Activated gamma-delta T cell treated with anti-CD3 and anti-CD28 coated beads, Interleukin-2, amount 50 U/mL, for 16 hours (primary cell): ENCODE data around the gene GKN1.

Experiments
- DNase-seq: peaks from one replicate; pipeline ENCODE4 v3.0.0-alpha.2; 2020; ENCODE audit warnings: low read depth

Gene GKN1

DNA sequence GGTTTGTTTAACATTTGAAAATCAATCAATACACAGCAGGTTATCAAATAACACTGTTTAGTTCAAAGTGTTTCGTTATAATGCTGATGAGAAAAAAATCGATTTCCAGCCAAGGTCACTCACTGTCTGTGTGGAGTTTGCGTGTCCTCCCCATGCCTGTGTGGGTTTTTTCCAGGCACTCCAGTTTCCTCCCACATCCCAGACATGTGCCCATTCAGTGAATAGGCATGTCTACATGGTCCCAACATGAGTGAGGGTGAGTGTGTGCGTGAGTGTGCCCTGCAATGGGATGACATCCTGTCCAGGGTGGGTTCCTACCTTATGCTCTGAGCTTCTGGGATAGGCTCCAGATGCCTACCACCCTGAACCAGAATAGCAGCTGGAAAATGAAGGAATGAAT, 13.1 kb upstream of the GKN1 start:
- no peak for DNase-seq

DNA sequence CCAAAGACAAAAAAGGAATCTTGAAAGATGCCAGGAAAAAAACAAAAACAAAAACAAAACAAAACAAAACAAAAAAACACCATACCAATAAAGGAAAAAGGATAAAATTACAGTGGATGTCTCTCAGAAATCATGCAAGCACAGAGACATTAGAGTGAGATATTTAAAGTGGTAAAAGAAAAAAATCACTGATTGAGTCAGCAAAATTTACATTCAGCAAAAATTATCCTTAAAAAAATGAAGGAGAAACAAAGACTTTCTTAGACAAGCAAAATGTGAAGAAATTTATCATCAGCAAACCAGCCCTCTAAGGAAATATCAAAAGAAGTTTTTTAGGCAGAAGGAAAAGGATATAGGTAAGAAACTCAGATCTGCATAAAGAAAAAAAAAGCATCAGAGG, 10.2 kb upstream of the GKN1 start:
- no peak for DNase-seq

DNA sequence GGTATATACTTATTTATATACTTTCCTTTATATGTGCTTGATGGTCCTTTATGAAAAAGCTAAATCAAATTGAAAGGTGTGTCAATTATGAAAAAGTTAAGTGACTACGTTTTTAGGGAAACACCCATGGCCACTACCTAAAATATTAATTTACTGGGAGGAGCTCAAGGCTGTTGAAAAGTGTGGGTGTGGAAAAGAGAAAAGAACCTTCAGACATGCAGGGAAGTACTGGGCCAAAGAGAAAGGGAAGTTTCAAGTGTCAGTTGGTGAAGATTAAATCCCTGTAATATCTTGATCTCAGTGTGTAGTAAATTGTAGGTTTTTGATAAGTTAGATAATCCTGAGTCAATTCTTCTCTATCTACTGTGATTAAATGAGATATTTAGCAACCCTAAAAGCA, 6.2 kb upstream of the GKN1 start:
- DNase-seq = no peak

DNA sequence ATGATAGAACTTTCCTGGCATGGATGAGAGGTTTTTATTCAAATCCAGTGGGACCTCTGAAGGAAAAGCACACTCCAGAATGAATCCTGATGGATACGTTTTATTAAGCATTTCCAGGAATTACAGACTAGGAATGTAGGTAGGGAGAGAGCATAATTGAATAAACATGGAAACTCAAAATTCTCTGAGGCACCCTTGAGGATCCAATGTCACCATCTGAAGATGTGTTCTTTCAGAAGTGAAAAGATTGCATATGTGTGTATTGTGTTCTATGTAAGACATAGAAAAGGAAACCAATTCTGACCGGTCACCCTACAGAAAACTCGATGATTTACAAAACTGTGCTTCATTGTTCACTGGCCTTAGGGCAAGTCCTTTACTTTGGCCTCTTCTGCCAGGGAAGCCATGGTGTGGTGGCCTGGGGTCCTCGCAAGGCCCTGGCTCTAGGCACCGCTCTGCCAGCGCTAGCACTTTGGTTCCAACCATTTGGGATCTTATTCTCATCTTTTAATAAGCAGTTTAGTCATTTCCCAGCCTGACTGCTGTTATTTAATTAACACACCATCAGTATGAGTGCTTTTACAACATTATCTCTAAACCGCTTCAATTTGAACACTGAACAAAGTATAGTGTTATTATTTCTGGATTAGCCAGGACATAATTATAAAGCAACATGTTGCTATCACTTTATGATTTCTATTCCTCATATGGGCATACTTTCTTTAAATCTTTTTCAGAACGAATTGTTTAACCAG, 4.5 kb upstream of the GKN1 start:
- no peak for DNase-seq

DNA sequence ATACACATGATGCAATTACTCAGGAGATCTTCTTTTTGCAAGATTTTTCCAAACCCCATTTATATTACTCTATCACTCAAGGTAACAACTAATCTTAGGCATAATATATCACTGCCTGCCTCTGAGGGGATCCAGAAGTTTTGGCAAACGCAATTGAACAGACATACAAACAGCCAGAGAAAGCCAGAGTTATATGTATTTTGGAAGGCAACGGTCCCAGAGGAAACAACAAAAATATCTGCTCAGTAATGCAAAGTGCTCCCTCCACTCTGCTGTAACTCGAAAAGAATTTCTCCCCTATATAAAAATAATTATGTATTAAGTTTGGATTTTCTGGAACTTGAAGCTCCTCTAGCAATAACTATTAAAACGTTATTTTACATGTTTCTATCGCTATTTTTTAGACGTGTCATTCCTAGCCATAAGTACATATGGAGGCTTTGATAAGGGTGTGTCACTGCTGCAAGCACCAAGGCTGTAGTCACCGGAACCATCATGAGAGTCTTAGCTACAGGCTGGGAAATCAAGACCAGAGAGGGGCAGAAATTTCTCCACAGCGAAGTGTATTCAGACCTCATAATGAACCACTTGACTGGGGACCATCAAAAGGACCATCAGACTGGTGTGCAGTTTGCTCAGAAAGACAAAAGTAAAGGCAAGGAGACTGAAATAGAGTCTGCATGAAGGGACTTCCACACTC, 3.7 kb upstream of the GKN1 start:
- DNase-seq = no peak

DNA sequence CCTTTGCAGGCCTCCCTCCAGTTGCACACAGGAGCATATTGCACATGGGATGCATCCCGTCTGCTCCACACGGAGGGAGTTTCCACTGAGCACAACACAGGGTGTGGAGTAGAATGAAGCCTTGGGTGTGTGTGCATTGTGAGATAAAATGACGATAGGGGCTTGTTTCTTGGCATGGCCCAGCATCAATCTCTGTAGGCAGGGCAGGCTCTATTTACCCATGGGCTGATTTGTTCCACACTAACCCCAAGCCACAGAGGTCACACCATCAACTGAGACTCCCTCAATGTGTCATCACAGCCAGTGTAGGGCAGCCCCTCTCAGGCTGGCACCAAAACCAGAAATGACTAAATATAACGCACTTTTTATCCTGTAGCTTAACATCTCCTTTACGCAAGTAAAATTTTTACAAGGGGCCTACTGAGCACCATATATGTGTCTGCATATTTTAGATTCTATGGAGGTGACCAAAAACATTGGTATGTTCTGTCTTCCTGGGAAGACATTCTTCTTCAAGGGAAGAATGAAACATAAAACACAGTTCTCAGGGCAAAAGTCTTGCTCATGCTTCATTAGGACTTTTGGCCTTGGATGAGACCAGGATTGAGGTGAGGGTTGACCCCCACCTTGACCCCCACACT, 2.7 kb upstream of the GKN1 start:
- no peak for DNase-seq

DNA sequence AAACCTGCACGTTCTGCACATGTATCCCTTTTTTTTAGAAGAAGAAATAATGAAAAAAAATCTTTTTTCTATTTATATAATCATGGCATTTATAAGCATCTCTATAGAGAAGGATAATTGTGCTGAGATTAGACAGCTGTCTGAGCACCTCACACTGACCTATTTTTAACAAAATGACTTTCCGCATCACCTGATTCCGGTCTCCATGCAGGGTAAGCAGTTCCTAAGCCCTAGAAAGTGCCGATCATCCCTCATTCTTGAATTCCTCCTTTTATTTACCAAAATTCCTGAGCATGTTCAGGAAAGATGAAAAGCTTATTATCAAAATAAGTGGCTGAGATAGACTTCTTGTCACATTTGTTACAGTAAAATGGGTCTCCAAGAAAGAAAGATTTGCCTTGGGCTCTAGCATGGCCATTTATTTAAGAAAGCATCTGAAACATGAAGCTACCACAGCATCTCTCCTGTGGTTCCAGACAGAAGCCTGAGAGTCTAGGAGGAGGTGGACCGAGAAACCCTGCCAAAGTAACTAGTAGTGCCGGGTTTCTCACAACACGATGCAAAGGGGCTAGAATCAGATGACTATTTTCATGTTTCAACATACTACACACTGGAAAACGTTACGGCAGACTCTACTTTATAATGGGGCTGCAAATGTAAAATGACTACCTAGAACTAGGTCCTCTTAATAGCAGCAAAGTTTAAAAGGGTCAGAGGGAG, 670 bp downstream of the GKN1 start:
- no peak for DNase-seq

DNA sequence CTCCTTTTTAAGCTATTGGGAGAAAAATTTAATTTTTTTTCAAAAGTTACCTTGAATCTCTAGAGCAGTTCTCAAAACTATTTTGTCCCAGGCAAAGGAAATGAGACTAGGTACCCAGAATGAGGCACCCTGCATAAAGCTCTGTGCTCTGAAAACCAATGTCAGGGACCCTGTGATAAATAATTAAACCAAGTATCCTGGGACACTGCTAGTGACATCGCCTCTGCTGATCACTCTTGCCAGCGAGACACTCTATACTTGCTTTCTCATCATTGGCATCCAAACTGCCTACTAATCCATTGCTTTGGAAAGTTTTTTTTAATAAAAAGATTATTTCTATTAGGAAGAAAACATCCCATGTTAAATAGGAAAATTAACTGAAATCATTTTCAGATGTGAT, 1.4 kb downstream of the GKN1 start:
- DNase-seq = no peak

DNA sequence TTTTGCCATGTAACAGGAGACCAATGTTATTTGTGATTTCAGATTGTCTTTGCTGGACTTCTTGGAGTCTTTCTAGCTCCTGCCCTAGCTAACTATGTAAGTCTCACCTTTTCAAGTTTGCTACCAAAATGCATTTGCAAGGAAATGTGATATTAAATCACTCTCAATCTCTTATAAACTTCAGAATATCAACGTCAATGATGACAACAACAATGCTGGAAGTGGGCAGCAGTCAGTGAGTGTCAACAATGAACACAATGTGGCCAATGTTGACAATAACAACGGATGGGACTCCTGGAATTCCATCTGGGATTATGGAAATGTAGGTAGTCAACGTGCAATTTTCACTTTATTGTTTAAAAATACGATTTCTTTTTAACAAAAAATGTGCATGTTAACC, 3.0 kb downstream of the GKN1 start:
- no peak for DNase-seq

DNA sequence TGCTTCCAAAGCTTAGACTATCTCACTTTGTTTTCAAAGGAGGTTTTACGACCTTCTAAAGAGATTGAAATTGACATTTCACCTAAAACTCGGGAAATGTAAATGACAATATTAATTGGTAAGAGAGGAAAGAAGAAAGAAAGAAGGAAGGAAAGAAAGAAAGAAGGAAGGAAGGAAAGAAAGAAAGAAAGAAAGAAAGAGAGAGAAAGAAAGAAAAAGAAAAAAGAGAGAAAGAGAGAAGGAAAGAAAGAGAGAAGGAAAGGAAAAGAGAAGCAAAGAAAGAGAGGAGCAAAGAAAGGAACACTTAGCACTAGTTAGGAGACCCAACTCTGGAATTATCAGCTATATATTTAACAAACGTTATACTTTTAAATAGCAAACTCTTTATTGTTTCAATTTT, 3.7 kb downstream of the GKN1 start:
- no peak for DNase-seq

DNA sequence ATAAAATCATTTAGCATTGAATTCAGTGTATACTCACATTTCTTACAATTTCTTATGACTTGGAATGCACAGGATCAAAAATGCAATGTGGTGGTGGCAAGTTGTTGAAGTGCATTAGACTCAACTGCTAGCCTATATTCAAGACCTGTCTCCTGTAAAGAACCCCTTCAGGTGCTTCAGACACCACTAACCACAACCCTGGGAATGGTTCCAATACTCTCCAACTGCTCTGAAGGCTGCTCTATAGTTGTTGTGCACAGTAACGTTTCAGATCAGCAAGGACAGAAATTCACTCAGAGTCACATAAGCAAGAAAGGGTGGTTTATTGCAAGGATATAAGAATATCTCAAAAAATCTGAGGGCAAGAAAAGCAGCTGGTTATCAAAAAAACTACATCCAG, 6.5 kb downstream of the GKN1 start:
- no peak for DNase-seq

DNA sequence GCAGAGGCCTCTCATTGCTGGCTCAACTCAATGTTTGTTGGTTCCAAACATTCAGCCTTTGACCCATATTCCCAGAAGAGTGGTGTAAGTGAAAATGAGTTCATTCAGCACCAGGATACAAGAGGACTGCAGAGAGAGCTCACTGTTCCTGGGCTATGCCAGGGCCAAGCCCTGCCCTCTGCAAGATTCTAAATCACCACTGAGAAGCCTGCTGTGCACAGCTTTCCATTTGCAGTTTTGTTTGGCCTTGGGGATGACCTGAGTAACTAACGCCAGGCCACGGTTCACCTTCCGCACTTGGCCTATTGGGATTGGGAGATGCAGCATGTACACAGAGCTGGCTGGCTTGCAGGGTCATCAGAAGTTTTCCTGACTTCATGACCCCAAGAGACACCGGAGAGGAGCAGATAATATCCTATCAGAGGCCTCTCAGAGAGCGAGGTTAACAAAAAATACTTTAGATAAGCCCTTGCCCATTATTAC, 12.6 kb downstream of the GKN1 start:
- DNase-seq = no peak

DNA sequence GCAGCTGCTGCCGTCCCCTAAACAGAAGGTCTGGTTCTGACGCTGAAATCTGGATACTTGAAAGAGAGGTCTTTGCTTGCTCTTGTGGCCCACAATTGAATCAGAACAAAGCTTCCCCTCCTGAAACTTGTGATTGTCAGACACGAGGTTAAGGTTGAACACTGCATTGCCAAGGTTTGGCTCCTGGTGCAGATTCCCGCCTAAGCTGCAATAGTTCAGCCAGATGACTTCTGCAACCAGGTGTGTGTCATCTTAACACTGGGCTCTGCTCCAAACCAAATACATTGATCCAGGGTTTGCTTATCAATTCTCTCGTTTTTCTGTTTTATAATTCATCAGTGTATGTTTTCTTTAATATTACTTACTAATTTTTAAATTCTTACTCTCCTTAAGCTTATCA, 14.6 kb downstream of the GKN1 start:
- DNase-seq = no peak

DNA sequence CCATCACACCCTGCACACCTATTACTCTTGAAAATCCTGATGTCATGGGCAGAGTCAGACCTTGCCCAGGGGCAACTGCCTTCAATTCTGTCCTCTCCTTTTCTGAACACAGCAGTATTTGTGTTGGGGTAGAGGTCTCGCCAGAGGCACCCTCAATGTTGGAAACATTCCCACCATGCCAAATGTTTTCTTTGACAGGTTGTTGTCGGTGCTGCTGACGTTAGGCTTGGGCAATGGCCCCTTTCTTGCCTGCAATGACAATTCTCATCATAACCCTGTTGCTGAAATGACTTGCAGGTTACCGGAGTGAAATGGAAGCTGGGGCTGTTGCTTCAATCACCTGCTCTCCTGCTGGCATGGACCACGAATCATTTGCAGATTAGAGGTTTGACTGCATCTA, 17.9 kb downstream of the GKN1 start:
- DNase-seq = no peak

DNA sequence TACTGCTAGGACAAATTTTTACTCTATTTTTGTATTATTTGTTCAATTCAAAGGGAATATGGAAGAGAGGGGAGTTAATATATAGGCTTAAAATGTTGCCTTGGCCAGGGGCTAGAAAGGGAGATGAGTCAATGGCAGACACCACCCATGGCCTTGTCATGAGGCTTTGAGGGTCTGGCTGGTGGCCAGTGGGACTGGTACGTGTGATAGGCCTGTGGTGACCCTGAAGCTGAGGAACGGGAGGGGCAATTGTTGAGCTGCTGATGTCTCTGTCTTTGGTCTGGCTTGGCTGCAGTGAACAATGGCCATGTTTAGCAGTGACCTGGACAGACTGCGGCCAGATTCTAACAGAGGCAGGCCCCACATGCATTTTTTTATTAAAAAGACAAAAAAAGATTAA, 18.5 kb downstream of the GKN1 start:
- DNase-seq = no peak

DNA sequence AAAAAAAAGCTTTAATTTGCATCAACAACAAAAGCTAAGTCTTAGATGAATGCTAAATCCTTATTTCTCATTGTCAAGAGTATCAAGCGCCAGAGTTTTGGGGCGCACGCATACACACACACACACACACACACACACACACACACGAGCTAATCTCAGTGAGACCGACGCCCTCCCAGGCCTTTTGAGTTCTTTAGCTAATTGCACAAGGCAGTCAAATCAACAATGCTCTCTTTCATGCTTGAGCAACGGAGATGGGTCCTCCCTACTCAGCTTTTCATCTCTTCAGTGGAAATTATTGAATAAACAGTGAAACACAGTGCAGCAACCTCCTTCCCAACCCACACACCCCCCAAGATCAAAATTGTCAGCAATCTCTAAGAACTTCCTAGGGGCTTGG, 19.2 kb downstream of the GKN1 start:
- no peak for DNase-seq

DNA sequence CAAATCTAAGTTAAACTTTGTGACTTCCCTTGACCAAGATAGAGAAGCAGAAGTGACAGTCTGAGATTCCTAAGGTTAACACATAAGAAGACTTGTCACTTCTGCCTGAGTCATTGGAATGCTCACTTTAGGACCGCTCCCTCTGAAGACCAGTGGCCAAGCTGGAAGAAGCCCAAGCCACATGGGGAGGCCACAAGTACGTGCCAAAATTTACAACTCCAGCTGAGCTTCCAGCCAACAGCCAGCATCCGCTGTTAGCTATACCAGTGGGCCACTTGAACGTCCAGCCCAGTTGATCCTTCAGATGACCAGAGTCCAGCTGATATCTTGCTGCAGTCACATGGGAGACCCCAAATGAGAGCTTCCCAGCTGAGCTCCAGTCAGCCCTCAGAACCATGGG, 20.4 kb downstream of the GKN1 start:
- no peak for DNase-seq

DNA sequence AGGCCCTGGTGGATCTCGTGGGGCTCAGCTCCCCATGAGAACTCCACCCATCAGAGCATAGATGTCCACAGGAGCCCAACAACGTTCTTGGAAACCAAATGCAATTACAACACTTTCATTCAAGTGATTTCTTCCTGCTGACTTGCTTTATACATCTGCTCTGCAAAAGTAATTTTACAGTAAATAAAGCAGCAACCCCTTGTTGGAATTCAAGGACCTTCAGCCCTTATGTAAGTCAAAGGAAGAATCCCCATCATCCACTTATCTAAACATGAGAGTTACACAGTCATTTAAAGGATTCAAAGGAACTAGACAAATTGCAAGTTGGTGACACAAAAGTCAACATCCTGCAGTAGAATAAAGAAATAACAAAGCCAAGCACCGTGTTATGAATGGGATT, 21.5 kb downstream of the GKN1 start:
- DNase-seq = no peak

DNA sequence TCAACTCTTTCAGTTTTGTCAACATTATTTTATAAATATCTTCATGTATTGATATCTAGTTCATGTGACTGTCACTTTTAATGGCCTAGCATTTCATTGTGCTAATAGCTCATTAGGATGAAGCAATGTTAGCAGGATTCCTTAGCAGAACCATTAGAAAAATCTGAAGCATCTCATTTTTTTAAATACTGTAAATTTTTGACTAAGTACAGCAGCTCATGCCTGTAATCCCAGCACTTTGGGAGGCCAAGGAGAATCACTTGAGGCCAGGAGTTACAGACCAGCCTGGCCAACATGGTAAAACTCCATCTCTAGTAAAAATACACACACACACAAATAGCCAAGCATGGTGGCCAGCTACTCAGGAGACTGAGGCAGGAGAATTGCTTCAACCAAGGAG, 23.0 kb downstream of the GKN1 start:
- DNase-seq = no peak

DNA sequence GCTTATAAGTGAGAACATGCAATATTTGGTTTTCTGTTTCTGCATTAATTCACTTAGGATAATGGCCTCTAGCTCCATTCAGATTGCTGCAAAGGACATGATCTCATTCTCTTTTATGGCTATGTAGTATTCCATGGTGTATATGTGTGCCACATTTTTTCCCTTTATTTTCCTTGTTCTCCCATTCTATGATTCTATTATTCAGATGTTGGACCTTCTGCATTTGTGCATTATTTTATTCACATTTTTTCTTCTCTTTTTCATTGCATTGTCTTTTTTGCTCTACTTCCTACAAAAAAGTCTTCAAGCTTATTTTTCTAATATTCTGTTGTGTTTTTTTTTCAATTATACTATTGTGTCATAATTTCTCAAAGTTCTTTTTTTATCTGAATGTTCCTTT, 27.4 kb downstream of the GKN1 start:
- DNase-seq = no peak

DNA sequence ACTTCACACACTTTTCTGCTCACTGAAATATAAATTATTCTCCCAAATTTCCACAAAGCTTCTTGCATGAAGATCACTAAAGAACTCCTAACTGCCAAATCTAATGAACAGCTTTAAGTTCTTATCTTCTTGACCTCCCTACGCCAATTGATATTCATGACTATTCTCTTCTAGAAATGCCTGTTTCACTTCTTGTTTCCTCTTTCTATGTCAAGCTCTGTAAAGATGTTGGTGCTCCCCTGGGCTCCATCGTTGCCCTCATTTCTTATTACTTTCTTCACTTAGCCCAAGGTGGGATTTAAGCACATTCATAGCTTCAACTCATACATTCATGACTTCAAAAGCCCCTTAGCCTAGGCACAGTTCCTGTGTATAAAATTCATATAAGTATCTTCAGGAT, 29.3 kb downstream of the GKN1 start:
- DNase-seq = no peak

DNA sequence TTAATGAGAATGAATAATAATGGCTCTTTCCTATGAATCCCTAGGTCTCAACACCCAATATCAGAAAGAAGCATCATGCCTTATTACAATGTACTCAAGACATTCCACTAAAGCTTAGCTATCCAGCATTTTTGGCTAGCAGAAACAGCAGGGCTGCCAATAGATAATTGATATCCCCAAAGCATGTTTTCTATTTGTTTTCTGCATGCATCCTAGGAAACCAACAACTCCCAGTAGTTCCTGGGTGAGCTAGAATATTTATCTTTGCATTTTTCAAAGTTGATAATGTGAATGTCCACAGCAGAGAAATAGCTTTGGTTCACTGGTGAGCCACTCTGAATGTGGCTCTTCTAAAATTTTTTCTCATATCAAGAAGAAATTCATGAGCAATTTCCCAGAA, 32.7 kb downstream of the GKN1 start:
- no peak for DNase-seq

DNA sequence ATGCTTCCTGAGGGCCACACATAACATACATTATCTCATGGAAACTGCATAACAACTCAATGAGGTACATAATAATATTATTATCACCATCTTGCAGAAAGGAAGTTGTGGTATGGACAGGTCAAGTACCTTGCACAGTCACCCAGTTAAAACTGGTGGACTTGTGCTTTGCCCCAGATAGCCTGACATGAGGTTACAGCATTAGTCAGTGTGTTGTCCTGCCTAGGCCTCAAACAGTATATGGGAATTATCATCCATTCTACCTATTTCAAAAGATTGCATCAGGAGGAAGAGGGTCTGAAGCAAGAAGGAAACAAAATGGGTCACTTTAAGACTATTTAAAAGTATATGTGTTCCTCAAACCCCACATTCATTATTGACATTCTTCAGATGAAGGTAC, 33.2 kb downstream of the GKN1 start:
- DNase-seq = no peak
